OCI-LY7 (cell line): ENCODE data around the gene SNTB2. TPM values are rescaled to one million over a fixed set of nuclear protein-coding genes. Genes with fewer than 3 reads are reported as not detected.

Experiments used
- small RNA-seq: library from RNA; depleted of rRNA; stranded (forward); fragments of <200 nt; gene quantifications from one replicate; pipeline ENCODE3, GENCODE V24; 2014
- total RNA-seq, 2 experiments: library from RNA; depleted of rRNA in 1 of 2; stranded (reverse); fragments of >200 nt in 1 of 2; shearing (Covaris generic) in 1 of 2; gene quantifications; 2 replicates each; pipeline ENCODE4 v1.2.3, GENCODE V29; 2014 to 2022

The SNTB2 gene
- total RNA-seq, 2 experiments from 2014 or later = 21.2 to 34.1 TPM

Small RNA genes within 50 kb of the gene (small RNA-seq; reads per million reads assigned to genes)
- not detected for gene RF00019
- not detected for gene RNU6-22P

Other genes with a start within 250 kb of the SNTB2 start
- gene HAS3, start 81.5 kb upstream of the SNTB2 start, total RNA-seq (2014; rRNA removed; shearing (Covaris generic)) = 0.09 TPM in 1 of 2 replicates, not detected in the other
- 0.29 and 0.31 TPM in 2 replicates for gene HAS3, start 81.5 kb upstream of the SNTB2 start, total RNA-seq (2022)
- 54.4 and 58.8 TPM in 2 replicates for gene CHTF8, start 54.6 kb upstream of the SNTB2 start, total RNA-seq (2014; rRNA removed; shearing (Covaris generic))
- gene CHTF8, start 54.6 kb upstream of the SNTB2 start, total RNA-seq (2022) = 131 and 151 TPM in 2 replicates
- 21.1 and 24.9 TPM in 2 replicates for gene UTP4, start 54.5 kb upstream of the SNTB2 start, total RNA-seq (2014; rRNA removed; shearing (Covaris generic))
- 61.9 and 67.3 TPM in 2 replicates for gene UTP4, start 54.5 kb upstream of the SNTB2 start, total RNA-seq (2022)
- gene VPS4A, start 124.2 kb downstream of the SNTB2 start, total RNA-seq (2014; rRNA removed; shearing (Covaris generic)) = 32.4 and 33.7 TPM in 2 replicates
- gene VPS4A, start 124.2 kb downstream of the SNTB2 start, total RNA-seq (2022) = 33.3 and 38.4 TPM in 2 replicates
- gene PDF, start 143.4 kb downstream of the SNTB2 start, total RNA-seq (2014; rRNA removed; shearing (Covaris generic)) = 54.8 and 85.4 TPM in 2 replicates
- gene PDF, start 143.4 kb downstream of the SNTB2 start, total RNA-seq (2022) = 31.6 and 37.8 TPM in 2 replicates
- gene COG8, start 152.4 kb downstream of the SNTB2 start, total RNA-seq (2014; rRNA removed; shearing (Covaris generic)) = 39.0 and 60.3 TPM in 2 replicates
- gene COG8, start 152.4 kb downstream of the SNTB2 start, total RNA-seq (2022) = 55.9 and 60.9 TPM in 2 replicates
- 26.9 and 39.7 TPM in 2 replicates for gene NIP7, start 152.6 kb downstream of the SNTB2 start, total RNA-seq (2014; rRNA removed; shearing (Covaris generic))
- gene NIP7, start 152.6 kb downstream of the SNTB2 start, total RNA-seq (2022) = 49.1 and 50.7 TPM in 2 replicates
- gene TMED6, start 164.6 kb downstream of the SNTB2 start, total RNA-seq (2014; rRNA removed; shearing (Covaris generic)) = 1.7 TPM in 1 of 2 replicates, not detected in the other
- 1.2 and 1.7 TPM in 2 replicates for gene TMED6, start 164.6 kb downstream of the SNTB2 start, total RNA-seq (2022)
- gene TERF2, start 198.8 kb downstream of the SNTB2 start, total RNA-seq (2014; rRNA removed; shearing (Covaris generic)) = 18.8 and 19.8 TPM in 2 replicates
- gene TERF2, start 198.8 kb downstream of the SNTB2 start, total RNA-seq (2022) = 63.9 and 81.0 TPM in 2 replicates
- 64.9 and 83.0 TPM in 2 replicates for gene CYB5B, start 237.5 kb downstream of the SNTB2 start, total RNA-seq (2014; rRNA removed; shearing (Covaris generic))
- 177 and 184 TPM in 2 replicates for gene CYB5B, start 237.5 kb downstream of the SNTB2 start, total RNA-seq (2022)